ENCODE data around the gene TOMM22.

DNA sequence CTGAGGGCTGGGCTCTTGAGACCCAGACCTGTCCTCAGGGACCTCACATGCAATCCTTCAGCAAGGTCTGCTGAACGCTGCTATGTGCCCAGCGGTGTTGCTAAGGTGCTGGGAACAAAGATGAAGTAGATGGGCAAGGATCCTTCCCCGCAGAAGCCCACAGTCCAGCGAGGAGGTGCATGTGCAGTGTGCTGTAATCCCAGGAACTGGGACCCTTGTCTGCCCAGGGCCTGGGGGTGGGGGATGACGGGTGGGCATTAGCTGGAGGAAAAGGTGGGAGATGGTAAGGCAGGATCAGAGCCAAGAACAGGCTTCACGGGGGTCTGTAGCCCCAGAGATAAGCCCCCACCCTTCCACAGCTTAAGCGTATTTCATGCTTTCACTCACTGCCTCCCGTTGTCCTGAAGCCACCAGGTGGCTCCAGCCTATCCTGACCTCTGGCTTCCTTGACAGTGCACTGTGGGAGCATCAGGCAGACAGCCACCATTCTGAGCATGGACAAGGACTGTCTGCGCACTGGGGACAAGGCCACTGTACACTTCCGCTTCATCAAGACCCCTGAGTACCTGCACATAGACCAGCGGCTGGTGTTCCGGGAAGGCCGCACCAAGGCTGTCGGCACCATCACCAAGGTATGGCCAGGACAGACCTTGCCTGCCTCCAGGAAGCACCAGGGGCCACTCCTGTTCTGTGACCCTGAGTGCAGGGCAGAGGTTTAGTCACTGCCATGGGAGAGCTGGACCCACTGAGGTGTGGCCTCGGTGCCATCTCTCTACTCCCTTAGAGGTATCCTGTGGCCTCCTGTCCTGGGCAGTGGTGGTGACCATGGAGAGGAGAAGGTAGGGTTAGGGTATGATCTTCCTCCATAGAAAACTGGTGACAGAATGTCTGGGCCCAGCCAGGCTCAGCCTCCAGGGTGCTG lies 46.0 kb downstream of the TOMM22 start:
- TF ChIP-seq, protein P1, sequence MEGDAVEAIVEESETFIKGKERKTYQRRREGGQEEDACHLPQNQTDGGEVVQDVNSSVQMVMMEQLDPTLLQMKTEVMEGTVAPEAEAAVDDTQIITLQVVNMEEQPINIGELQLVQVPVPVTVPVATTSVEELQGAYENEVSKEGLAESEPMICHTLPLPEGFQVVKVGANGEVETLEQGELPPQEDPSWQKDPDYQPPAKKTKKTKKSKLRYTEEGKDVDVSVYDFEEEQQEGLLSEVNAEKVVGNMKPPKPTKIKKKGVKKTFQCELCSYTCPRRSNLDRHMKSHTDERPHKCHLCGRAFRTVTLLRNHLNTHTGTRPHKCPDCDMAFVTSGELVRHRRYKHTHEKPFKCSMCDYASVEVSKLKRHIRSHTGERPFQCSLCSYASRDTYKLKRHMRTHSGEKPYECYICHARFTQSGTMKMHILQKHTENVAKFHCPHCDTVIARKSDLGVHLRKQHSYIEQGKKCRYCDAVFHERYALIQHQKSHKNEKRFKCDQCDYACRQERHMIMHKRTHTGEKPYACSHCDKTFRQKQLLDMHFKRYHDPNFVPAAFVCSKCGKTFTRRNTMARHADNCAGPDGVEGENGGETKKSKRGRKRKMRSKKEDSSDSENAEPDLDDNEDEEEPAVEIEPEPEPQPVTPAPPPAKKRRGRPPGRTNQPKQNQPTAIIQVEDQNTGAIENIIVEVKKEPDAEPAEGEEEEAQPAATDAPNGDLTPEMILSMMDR (IDR thresholded peaks at IDR 0.05; ENCODE audit: extremely low read depth in 1 of 2, insufficient read depth in 1 of 2, low read depth in 1 of 2, low read length in 2 of 2) = no peak
- TF ChIP-seq, protein P2, sequence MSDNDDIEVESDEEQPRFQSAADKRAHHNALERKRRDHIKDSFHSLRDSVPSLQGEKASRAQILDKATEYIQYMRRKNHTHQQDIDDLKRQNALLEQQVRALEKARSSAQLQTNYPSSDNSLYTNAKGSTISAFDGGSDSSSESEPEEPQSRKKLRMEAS (IDR thresholded peaks at IDR 0.05; ENCODE audit: insufficient read depth, insufficient read length) = no peak
- TF ChIP-seq POLR2AphosphoS5 (IDR thresholded peaks at IDR 0.05; ENCODE audit: insufficient read depth, low read depth, low read length) (no peak), MYC (IDR thresholded peaks at IDR 0.05; ENCODE audit: low read depth, low read length) (no peak), POLR2A (IDR thresholded peaks at IDR 0.05; ENCODE audit: low read depth, low read length) (no peak), EZH2 (IDR thresholded peaks at IDR 0.05; ENCODE audit: borderline replicate concordance, low read depth, low read length, severe bottlenecking) (no peak), JUN (IDR thresholded peaks at IDR 0.05; ENCODE audit: borderline replicate concordance, insufficient read depth, insufficient read length, low read depth) (no peak), GATA2 (IDR thresholded peaks at IDR 0.05; ENCODE audit: insufficient read depth, insufficient read length, low read depth, low read length) (no peak), FOS (IDR thresholded peaks at IDR 0.05; ENCODE audit: borderline replicate concordance, insufficient read depth, low read length) (no peak)

All from endothelial cell of umbilical vein (primary cell).